ENCODE results near the gene ADAM30.

The ADAM30 gene

GRCh38 chr1:119896303-119896702, at the start of gene ADAM30:
TSS of gene ADAM30 (minus strand) at chr1:119896515. CDS start at chr1:119896336, 179 bp downstream.
- Histone ChIP-seq H3K36me3 (ENCODE audit: control insufficient read depth in 1 of 2, insufficient read depth in 2 of 2, low read length in 2 of 2) (no peaks in the 10 kb centered on the region), H3K4me1 (ENCODE audit: control insufficient read depth in 1 of 2, insufficient read depth in 2 of 2, low read length in 2 of 2) (no peaks in the 10 kb centered on the region), H3K4me3 (ENCODE audit: low read depth in 1 of 2, low read length in 2 of 2) (no peak within 1 kb of the TSS), H3K27ac (ENCODE audit: low read length) (no peak within 1 kb of the TSS), H3K9me3 (ENCODE audit: control insufficient read depth in 1 of 2, low read length in 2 of 2) (no peaks in the 10 kb centered on the region), H3K27me3 (ENCODE audit: low read depth, low read length) (no peaks in the 10 kb centered on the region)

GRCh38 chr1:119943216-119943615, 46.9 kb upstream of the ADAM30 start:
- Histone ChIP-seq H3K4me3 (ENCODE audit: low read depth in 1 of 2, low read length in 2 of 2) (no peak overlapping the region), H3K27me3 (ENCODE audit: low read depth, low read length) (no peaks in the 10 kb centered on the region), H3K4me1 (ENCODE audit: control insufficient read depth in 1 of 2, insufficient read depth in 2 of 2, low read length in 2 of 2) (peaks cover 0 to under 1% of the 10 kb centered on the region in 2 donors), H3K36me3 (ENCODE audit: control insufficient read depth in 1 of 2, insufficient read depth in 2 of 2, low read length in 2 of 2) (peaks cover 23 to 35% of the 10 kb centered on the region in 2 donors), H3K9me3 (ENCODE audit: control insufficient read depth in 1 of 2, low read length in 2 of 2) (no peaks in the 10 kb centered on the region), H3K27ac (ENCODE audit: low read length) (no peak overlapping the region)

GRCh38 chr1:119941392-119941791, 45.1 kb upstream of the ADAM30 start:
- H3K27me3 ChIP-seq (ENCODE audit: low read depth, low read length): no peaks in the 10 kb centered on the region
- H3K27ac ChIP-seq (ENCODE audit: low read length): no peak overlapping the region
- H3K9me3 ChIP-seq (ENCODE audit: control insufficient read depth in 1 of 2, low read length in 2 of 2): no peaks in the 10 kb centered on the region
- H3K36me3 ChIP-seq (ENCODE audit: control insufficient read depth in 1 of 2, insufficient read depth in 2 of 2, low read length in 2 of 2): peaks cover 36 to 41% of the 10 kb centered on the region in 2 donors
- no peak overlapping the region for H3K4me3 ChIP-seq (ENCODE audit: low read depth in 1 of 2, low read length in 2 of 2)
- H3K4me1 ChIP-seq (ENCODE audit: control insufficient read depth in 1 of 2, insufficient read depth in 2 of 2, low read length in 2 of 2): no peaks in the 10 kb centered on the region

GRCh38 chr1:119940697-119941096, 44.4 kb upstream of the ADAM30 start:
- peaks cover 43 to 48% of the 10 kb centered on the region in 2 donors for H3K36me3 ChIP-seq (ENCODE audit: control insufficient read depth in 1 of 2, insufficient read depth in 2 of 2, low read length in 2 of 2)

GRCh38 chr1:119937198-119937597, 40.9 kb upstream of the ADAM30 start:
- H3K36me3 ChIP-seq (ENCODE audit: control insufficient read depth in 1 of 2, insufficient read depth in 2 of 2, low read length in 2 of 2): peaks cover 72 to 73% of the 10 kb centered on the region in 2 donors
- no peak overlapping the region for H3K4me3 ChIP-seq (ENCODE audit: low read depth in 1 of 2, low read length in 2 of 2)
- peaks cover 9% of the 10 kb centered on the region in 2 donors for H3K9me3 ChIP-seq (ENCODE audit: control insufficient read depth in 1 of 2, low read length in 2 of 2)
- no peak overlapping the region for H3K27ac ChIP-seq (ENCODE audit: low read length)
- H3K4me1 ChIP-seq (ENCODE audit: control insufficient read depth in 1 of 2, insufficient read depth in 2 of 2, low read length in 2 of 2): no peaks in the 10 kb centered on the region
- no peaks in the 10 kb centered on the region for H3K27me3 ChIP-seq (ENCODE audit: low read depth, low read length)

More at GRCh38 chr1:119940697-119941096, 44.4 kb upstream of the ADAM30 start:
- Histone ChIP-seq H3K9me3 (ENCODE audit: control insufficient read depth in 1 of 2, low read length in 2 of 2) (no peaks in the 10 kb centered on the region), H3K27ac (ENCODE audit: low read length) (no peak overlapping the region), H3K4me1 (ENCODE audit: control insufficient read depth in 1 of 2, insufficient read depth in 2 of 2, low read length in 2 of 2) (no peaks in the 10 kb centered on the region), H3K4me3 (ENCODE audit: low read depth in 1 of 2, low read length in 2 of 2) (no peak overlapping the region), H3K27me3 (ENCODE audit: low read depth, low read length) (no peaks in the 10 kb centered on the region)

GRCh38 chr1:119935915-119936314, 39.6 kb upstream of the ADAM30 start:
- Histone ChIP-seq H3K36me3 (ENCODE audit: control insufficient read depth in 1 of 2, insufficient read depth in 2 of 2, low read length in 2 of 2) (peaks cover 66 to 73% of the 10 kb centered on the region in 2 donors), H3K4me3 (ENCODE audit: low read depth in 1 of 2, low read length in 2 of 2) (no peak overlapping the region), H3K27ac (ENCODE audit: low read length) (no peak overlapping the region), H3K9me3 (ENCODE audit: control insufficient read depth in 1 of 2, low read length in 2 of 2) (peaks cover 9% of the 10 kb centered on the region in 2 donors), H3K4me1 (ENCODE audit: control insufficient read depth in 1 of 2, insufficient read depth in 2 of 2, low read length in 2 of 2) (no peaks in the 10 kb centered on the region), H3K27me3 (ENCODE audit: low read depth, low read length) (no peaks in the 10 kb centered on the region)

GRCh38 chr1:119935373-119935772, 39.1 kb upstream of the ADAM30 start:
- Histone ChIP-seq H3K9me3 (ENCODE audit: control insufficient read depth in 1 of 2, low read length in 2 of 2) (peaks cover 9% of the 10 kb centered on the region in 2 donors), H3K4me3 (ENCODE audit: low read depth in 1 of 2, low read length in 2 of 2) (no peak overlapping the region), H3K27ac (ENCODE audit: low read length) (no peak overlapping the region), H3K27me3 (ENCODE audit: low read depth, low read length) (no peaks in the 10 kb centered on the region), H3K4me1 (ENCODE audit: control insufficient read depth in 1 of 2, insufficient read depth in 2 of 2, low read length in 2 of 2) (no peaks in the 10 kb centered on the region), H3K36me3 (ENCODE audit: control insufficient read depth in 1 of 2, insufficient read depth in 2 of 2, low read length in 2 of 2) (peaks cover 63 to 69% of the 10 kb centered on the region in 2 donors)

- Histone ChIP-seq H3K9me3 (ENCODE audit: control insufficient read depth in 1 of 2, low read length in 2 of 2) (peaks cover 9% of the 10 kb centered on the region in 2 donors), H3K36me3 (ENCODE audit: control insufficient read depth in 1 of 2, insufficient read depth in 2 of 2, low read length in 2 of 2) (peaks cover 65 to 68% of the 10 kb centered on the region in 2 donors), H3K4me3 (ENCODE audit: low read depth in 1 of 2, low read length in 2 of 2) (no peak overlapping the region), H3K27ac (ENCODE audit: low read length) (no peak overlapping the region), H3K4me1 (ENCODE audit: control insufficient read depth in 1 of 2, insufficient read depth in 2 of 2, low read length in 2 of 2) (no peaks in the 10 kb centered on the region), H3K27me3 (ENCODE audit: low read depth, low read length) (no peaks in the 10 kb centered on the region)
Observed at GRCh38 chr1:119933397-119933796, 37.1 kb upstream of the ADAM30 start.

- peaks cover 63 to 71% of the 10 kb centered on the region in 2 donors for H3K36me3 ChIP-seq (ENCODE audit: control insufficient read depth in 1 of 2, insufficient read depth in 2 of 2, low read length in 2 of 2)
- H3K27ac ChIP-seq (ENCODE audit: low read length): no peak overlapping the region
- peaks cover 9% of the 10 kb centered on the region in 2 donors for H3K9me3 ChIP-seq (ENCODE audit: control insufficient read depth in 1 of 2, low read length in 2 of 2)
- H3K27me3 ChIP-seq (ENCODE audit: low read depth, low read length): no peaks in the 10 kb centered on the region
- H3K4me1 ChIP-seq (ENCODE audit: control insufficient read depth in 1 of 2, insufficient read depth in 2 of 2, low read length in 2 of 2): no peaks in the 10 kb centered on the region
- no peak overlapping the region for H3K4me3 ChIP-seq (ENCODE audit: low read depth in 1 of 2, low read length in 2 of 2)
Observed at GRCh38 chr1:119929643-119930315, 33.5 kb upstream of the ADAM30 start.

- no peak overlapping the region for H3K27ac ChIP-seq (ENCODE audit: low read length)
- no peaks in the 10 kb centered on the region for H3K4me1 ChIP-seq (ENCODE audit: control insufficient read depth in 1 of 2, insufficient read depth in 2 of 2, low read length in 2 of 2)
- H3K27me3 ChIP-seq (ENCODE audit: low read depth, low read length): no peaks in the 10 kb centered on the region
- H3K4me3 ChIP-seq (ENCODE audit: low read depth in 1 of 2, low read length in 2 of 2): no peak overlapping the region
- H3K36me3 ChIP-seq (ENCODE audit: control insufficient read depth in 1 of 2, insufficient read depth in 2 of 2, low read length in 2 of 2): peaks cover 80 to 82% of the 10 kb centered on the region in 2 donors
- H3K9me3 ChIP-seq (ENCODE audit: control insufficient read depth in 1 of 2, low read length in 2 of 2): no peaks in the 10 kb centered on the region
Observed at GRCh38 chr1:119926553-119926952, 30.2 kb upstream of the ADAM30 start.

GRCh38 chr1:119924948-119925898, 28.9 kb upstream of the ADAM30 start:
- H3K9me3 ChIP-seq (ENCODE audit: control insufficient read depth in 1 of 2, low read length in 2 of 2): no peaks in the 10 kb centered on the region
- no peaks in the 10 kb centered on the region for H3K27me3 ChIP-seq (ENCODE audit: low read depth, low read length)
- H3K27ac ChIP-seq (ENCODE audit: low read length): no peak overlapping the region
- no peak overlapping the region for H3K4me3 ChIP-seq (ENCODE audit: low read depth in 1 of 2, low read length in 2 of 2)
- H3K4me1 ChIP-seq (ENCODE audit: control insufficient read depth in 1 of 2, insufficient read depth in 2 of 2, low read length in 2 of 2): no peaks in the 10 kb centered on the region
- H3K36me3 ChIP-seq (ENCODE audit: control insufficient read depth in 1 of 2, insufficient read depth in 2 of 2, low read length in 2 of 2): peaks cover 92 to 93% of the 10 kb centered on the region in 2 donors
